ENCODE results near the gene UBE2C.

The UBE2C gene

GRCh38 chr20:45848421-45848820 is 36.0 kb downstream of the UBE2C start:
- no peak for TF ChIP-seq SNAI2 (CRISPR knock-in tag; IDR thresholded peaks at IDR 0.05)
- no peak for TF ChIP-seq ZNF8 (CRISPR knock-in tag; IDR thresholded peaks at IDR 0.05)
- TF ChIP-seq ARNTL (CRISPR knock-in tag; IDR thresholded peaks at IDR 0.05; ENCODE audit: borderline replicate concordance, low read depth): no peak
- TF ChIP-seq ZNF565 (CRISPR knock-in tag; conservative IDR thresholded peaks at IDR 0.05; ENCODE audit: low read depth): no peak
- TF ChIP-seq GLIS3 (CRISPR knock-in tag; IDR thresholded peaks at IDR 0.05): no peak
- no peak for TF ChIP-seq CREB5 (CRISPR knock-in tag; IDR thresholded peaks at IDR 0.05; ENCODE audit: low read depth)
- no peak for TF ChIP-seq ZFP30 (CRISPR knock-in tag; IDR thresholded peaks at IDR 0.05)
- no peak for TF ChIP-seq ZFP3 (CRISPR knock-in tag; IDR thresholded peaks at IDR 0.05)
- TF ChIP-seq ZNF70 (CRISPR knock-in tag; IDR thresholded peaks at IDR 0.05): no peak
- TF ChIP-seq CSRNP3 (CRISPR knock-in tag; IDR thresholded peaks at IDR 0.05): no peak
- no peak for TF ChIP-seq RARB (CRISPR knock-in tag; IDR thresholded peaks at IDR 0.05)
- TF ChIP-seq CSDC2 (CRISPR knock-in tag; IDR thresholded peaks at IDR 0.05): no peak
- TF ChIP-seq TOX (CRISPR knock-in tag; IDR thresholded peaks at IDR 0.05; ENCODE audit: borderline replicate concordance): no peak
- no peak for TF ChIP-seq PPARA (CRISPR knock-in tag; IDR thresholded peaks at IDR 0.05; ENCODE audit: borderline replicate concordance)
- no peak for ATAC-seq

- ATAC-seq: no peak
- no peak for TF ChIP-seq ISL1 (CRISPR knock-in tag; IDR thresholded peaks at IDR 0.05)
- no peak for TF ChIP-seq ZNF8 (CRISPR knock-in tag; IDR thresholded peaks at IDR 0.05)
- no peak for TF ChIP-seq OSR1 (CRISPR knock-in tag; IDR thresholded peaks at IDR 0.05)
- TF ChIP-seq ZC3H10 (CRISPR knock-in tag; IDR thresholded peaks at IDR 0.05): no peak
- TF ChIP-seq ZNF70 (CRISPR knock-in tag; IDR thresholded peaks at IDR 0.05): no peak
- no peak for TF ChIP-seq CSDC2 (CRISPR knock-in tag; IDR thresholded peaks at IDR 0.05)
- no peak for TF ChIP-seq SNAI2 (CRISPR knock-in tag; IDR thresholded peaks at IDR 0.05)
These were observed 36.6 kb downstream of the UBE2C start for GRCh38 chr20:45848969-45849582.

- no peak for ATAC-seq
These were observed 37.8 kb downstream of the UBE2C start for GRCh38 chr20:45850238-45850637.

More at GRCh38 chr20:45850238-45850637, 37.8 kb downstream of the UBE2C start:
- TF ChIP-seq ZNF565 (CRISPR knock-in tag; conservative IDR thresholded peaks at IDR 0.05; ENCODE audit: low read depth): no peak
- no peak for TF ChIP-seq RARB (CRISPR knock-in tag; IDR thresholded peaks at IDR 0.05)
- no peak for TF ChIP-seq GLIS3 (CRISPR knock-in tag; IDR thresholded peaks at IDR 0.05)
- no peak for TF ChIP-seq ARNTL (CRISPR knock-in tag; IDR thresholded peaks at IDR 0.05; ENCODE audit: borderline replicate concordance, low read depth)
- no peak for TF ChIP-seq CSDC2 (CRISPR knock-in tag; IDR thresholded peaks at IDR 0.05)
- no peak for TF ChIP-seq PATZ1 (CRISPR knock-in tag; IDR thresholded peaks at IDR 0.05; ENCODE audit: borderline replicate concordance)
- no peak for TF ChIP-seq TSHZ2 (CRISPR knock-in tag; IDR thresholded peaks at IDR 0.05)
- TF ChIP-seq ZC3H10 (CRISPR knock-in tag; IDR thresholded peaks at IDR 0.05): no peak
- TF ChIP-seq PPARA (CRISPR knock-in tag; IDR thresholded peaks at IDR 0.05; ENCODE audit: borderline replicate concordance): no peak
- TF ChIP-seq TCF4 (CRISPR knock-in tag; IDR thresholded peaks at IDR 0.05; ENCODE audit: borderline replicate concordance): no peak
- no peak for TF ChIP-seq POU6F1 (CRISPR knock-in tag; IDR thresholded peaks at IDR 0.05; ENCODE audit: borderline replicate concordance, low read depth)
- no peak for TF ChIP-seq TOX (CRISPR knock-in tag; IDR thresholded peaks at IDR 0.05; ENCODE audit: borderline replicate concordance)
- TF ChIP-seq ZNF70 (CRISPR knock-in tag; IDR thresholded peaks at IDR 0.05): no peak
- TF ChIP-seq CREB5 (CRISPR knock-in tag; IDR thresholded peaks at IDR 0.05; ENCODE audit: low read depth): no peak

Measured in SK-N-SH treated with all-trans-retinoic acid at 6 μM for 48 hours (cell line).